Dermis microvascular lymphatic vessel endothelial cell (primary cell): ENCODE data around the gene OSBPL6. TPM values are rescaled to one million over a fixed set of nuclear protein-coding genes. Genes with fewer than 3 reads are reported as not detected.
"Not testable (repeated sequence)": the region's sequence is repeated elsewhere in the genome, so short reads cannot be mapped to it uniquely, and the experiment has no call there.

Experiments
- DNase-seq, 2 donors: peaks; one replicate each; pipeline versions ENCODE4 v3.0.0 to v3.0.0-alpha.2; 2010; ENCODE audit warnings: low read depth in 2 of 2
- total RNA-seq: library from RNA; depleted of rRNA; stranded (reverse); fragments of >200 nt; gene quantifications from 2 replicates; pipeline ENCODE4 v1.2.1, GENCODE V29; 2014

Gene OSBPL6
- 3.9 and 8.7 TPM in 2 replicates for total RNA-seq

DNA sequence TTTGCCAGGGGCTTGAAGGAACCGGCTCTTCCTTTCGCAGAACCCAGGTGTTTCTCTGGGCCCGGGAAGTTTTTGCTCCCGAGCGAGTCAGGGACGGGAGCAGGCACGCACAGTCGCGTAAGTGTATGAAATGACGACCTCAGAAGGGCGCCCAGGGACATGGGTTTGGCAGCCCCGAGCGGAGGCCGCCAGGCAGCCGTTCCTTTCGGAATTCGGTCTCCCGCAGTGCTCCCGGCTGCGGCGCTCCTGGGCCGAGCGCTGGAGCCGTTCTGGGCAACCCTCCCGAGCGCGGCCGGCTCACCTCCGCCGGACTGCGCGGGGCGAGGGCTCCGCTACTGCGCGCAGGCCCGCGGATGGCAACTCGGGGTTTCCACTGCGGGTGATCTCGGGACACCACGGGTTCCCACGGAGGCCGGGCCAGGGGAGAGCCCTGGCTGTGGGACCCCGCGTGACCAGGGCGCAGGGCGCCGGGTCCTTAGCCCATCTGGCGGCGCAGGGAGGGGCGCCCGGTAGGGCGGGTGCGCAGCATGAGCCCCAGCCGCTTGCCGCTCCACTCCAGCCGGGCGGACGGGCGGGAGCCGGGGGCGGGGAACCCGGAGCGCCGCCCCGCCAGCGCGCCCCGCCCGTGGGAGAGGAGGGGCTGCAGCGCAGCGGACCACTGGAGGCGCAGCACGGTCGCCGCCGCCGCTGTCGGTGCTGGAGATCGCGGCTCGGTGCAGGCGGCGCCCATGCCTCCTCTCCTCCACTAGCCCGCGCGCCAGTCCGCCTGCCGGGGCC lies at the start of gene OSBPL6:
TSS of gene OSBPL6 (plus strand) at position 690 of the 777 bp plus-strand sequence. CDS start 111,673 bp downstream, outside the sequence.
- peak; percentile 48 to 93 for DNase-seq

- DNase-seq = peak; percentile 38 to 81
Observed at GRCh38 chr2:178152033-178152432, 42.3 kb upstream of the OSBPL6 start.

- DNase-seq = no peak
Observed at GRCh38 chr2:178152542-178152941, 41.8 kb upstream of the OSBPL6 start.

DNA sequence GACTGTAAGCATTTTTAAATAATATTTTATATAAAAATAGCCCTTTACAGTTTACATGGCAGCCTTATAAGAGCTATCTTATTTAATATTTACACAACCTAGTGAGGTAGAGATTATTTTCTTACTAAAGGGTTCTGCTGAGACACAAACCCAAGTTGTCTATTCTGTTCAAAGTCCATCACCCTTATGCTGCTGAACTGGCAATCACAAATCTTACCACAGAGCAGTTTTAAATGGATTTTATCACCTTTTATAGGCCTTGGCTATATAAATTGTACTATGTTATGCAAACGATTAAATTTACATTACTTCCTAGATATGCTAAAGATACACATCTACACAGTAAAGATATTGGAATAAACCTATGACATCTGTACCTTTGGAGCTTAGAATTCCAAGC lies 41.3 kb upstream of the OSBPL6 start:
- no peak for DNase-seq

DNA sequence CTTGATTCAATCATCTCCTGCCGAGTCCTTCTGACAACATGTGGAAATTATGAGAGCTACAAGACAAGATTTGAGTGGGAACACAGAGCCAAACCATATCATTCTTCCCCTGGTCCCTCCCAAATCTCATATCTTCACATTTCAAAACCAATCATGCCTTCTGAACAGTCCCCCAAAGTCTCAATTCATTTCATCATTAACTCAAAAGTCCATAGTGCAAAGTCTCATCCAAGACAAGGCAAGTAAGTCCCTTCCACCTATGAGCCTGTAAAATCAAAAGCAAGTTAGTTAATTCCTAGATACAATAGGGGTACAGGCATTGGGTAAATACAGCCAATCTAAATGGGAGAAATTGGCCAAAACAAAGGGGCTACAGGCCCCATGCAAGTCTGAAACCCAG lies 40.4 kb upstream of the OSBPL6 start:
- DNase-seq = not testable (repeated sequence)

GRCh38 chr2:178155524-178155923 lies 38.8 kb upstream of the OSBPL6 start:
- DNase-seq = no peak

- no peak for DNase-seq
Observed at GRCh38 chr2:178157574-178157973, 36.7 kb upstream of the OSBPL6 start.

DNA sequence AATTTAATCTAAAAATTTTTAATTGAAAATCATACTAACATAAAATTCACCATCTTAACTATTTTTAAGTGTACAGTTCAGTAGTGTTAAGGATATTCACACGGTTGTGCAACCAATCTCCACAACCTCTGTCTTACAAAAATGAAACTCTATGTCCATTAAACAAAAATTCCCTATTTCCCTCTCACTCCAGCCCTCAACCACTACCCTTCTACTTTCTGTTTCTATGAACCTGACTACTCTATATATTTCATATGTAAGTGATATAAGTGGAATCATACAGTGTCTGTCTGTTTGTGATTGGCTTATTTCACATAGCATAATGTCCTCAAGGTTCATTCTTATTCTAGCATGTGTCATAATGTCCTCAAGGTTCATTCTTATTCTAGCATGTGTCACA lies 34.3 kb upstream of the OSBPL6 start:
- no peak for DNase-seq

DNA sequence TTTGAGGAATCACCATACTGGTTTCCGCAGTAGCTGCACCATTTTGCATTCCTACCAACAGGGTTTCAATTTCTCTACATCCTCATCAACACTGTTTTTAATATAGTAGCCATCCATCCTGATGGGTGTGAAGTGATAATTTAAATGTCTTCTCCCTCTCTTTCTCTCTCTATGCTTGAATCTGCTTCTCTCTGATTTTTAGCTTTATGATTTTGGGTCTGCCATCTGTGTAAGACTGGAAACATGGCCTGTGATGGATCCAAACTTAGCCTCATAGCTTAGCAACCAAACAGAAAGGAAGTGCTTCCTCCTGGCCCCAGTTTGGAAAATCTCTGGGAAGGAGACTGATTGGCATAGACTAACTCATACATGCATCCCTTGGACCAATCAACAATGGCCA lies 33.7 kb upstream of the OSBPL6 start:
- DNase-seq = no peak

- DNase-seq = no peak
Observed at GRCh38 chr2:178163395-178163794, 30.9 kb upstream of the OSBPL6 start.

GRCh38 chr2:178163911-178164310 lies 30.4 kb upstream of the OSBPL6 start:
- DNase-seq = no peak

- no peak for DNase-seq
Observed at GRCh38 chr2:178173657-178174056, 20.7 kb upstream of the OSBPL6 start.

DNA sequence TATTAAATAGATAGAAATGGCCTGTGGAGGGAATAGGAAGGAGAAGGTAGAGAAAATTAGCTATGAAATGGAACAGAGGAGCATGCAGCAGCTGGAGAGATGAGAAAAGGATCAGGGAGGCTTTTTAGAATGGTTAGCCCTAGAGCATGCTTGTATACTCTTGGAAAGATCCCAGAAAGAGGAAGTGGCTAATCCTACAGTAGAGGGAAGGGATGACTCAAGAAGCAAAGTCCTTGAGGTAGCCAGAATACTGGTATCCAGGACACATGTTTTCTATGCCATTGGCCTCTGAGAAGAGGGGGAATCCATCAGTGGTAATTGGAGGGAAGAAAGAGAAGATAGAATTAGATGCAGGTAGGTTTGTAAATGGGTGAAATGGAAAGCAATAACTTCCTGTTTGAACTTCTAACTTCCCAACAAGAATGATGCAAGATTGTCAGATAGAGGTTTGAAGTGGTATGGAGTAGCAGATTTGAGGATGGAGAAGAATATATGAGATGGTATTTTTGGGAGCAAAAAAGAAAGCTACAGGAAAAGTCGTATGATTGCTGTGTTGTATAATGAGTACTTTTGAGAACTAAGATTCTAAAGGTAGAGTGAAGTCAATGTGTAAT lies 17.1 kb upstream of the OSBPL6 start:
- DNase-seq = no peak

- not testable (repeated sequence) for DNase-seq
Observed at GRCh38 chr2:178180648-178181047, 13.7 kb upstream of the OSBPL6 start.

- DNase-seq = no peak
Observed at GRCh38 chr2:178187861-178188260, 6.5 kb upstream of the OSBPL6 start.

DNA sequence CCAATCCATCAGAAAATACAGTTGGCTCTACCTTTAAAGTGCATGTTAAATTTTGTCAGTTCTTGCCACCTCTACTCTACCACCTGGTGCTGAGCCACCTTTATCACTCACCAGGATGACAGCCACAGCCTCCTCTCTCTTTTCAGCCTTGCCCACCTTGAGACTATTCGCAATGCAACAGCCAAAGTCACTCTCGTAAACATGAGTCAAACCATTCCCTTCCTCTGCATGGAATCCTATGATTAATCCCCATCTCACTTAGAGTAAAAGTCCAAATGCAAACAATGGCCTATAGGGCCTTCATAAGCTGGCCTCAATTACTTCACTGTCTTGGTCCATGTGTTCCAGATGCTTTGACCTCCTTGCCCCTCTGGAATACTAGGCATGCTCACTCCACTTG lies 5.8 kb upstream of the OSBPL6 start:
- DNase-seq = no peak

GRCh38 chr2:178191004-178191508 lies 3.3 kb upstream of the OSBPL6 start:
- no peak for DNase-seq

- DNase-seq = no peak
Observed at GRCh38 chr2:178191511-178191910, 2.8 kb upstream of the OSBPL6 start.

DNA sequence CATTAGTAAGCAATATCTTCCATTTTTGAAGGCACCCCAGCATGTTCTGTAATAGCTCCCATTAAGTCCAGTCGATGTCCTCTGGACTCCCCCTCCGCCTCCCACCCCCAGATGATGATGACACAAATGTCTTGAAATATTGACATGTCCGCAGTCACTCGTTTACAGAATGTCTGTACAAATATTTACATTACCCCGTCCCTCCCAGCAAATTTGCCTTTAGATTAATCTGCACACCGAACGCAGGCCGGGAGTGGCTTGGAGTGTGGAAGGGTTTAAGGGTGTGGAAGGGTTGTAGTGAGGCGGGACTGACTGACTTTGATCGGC lies 853 bp upstream of the OSBPL6 start:
- DNase-seq = no peak

DNA sequence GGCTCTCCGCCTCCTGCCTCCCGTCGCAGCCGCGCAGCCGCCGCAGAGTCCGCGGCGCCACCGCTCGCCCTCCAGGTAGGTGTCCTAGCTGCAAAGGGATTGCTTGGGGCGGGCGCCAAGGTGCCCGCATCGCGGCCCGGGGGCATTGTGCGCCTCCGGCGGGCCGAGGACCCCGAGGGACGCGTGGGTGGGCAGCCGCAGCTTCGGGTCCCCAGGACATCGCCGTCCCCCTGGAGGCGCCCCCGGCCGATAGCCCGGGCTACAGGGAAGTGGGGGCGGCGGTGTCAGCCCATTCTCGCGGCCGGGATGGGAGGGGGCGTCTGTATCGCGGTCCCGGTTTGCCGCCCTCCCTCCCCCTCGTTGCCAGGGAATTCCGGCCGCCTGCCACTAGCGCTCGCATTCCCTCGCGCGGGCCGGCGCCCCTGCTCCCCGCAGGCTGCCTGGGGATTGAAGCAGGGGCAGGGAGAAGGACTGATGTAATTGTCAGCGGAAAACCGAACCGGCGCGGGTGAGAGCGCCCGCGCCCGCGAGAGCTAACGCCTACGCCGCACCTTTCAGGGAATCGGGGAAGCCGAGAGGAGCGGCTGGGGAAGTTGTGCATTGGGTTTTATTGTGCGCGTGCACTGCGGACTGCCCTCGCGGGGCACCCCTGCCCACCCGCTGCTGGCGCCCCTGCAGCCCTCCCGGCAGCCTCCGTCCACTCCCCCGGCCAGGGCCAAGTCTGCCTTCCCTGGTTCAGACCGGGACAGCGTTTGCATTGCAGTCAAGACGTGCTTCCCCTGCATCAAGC lies 483 bp downstream of the OSBPL6 start:
- peak in 1 of 2 donors; percentile 56 for DNase-seq

DNA sequence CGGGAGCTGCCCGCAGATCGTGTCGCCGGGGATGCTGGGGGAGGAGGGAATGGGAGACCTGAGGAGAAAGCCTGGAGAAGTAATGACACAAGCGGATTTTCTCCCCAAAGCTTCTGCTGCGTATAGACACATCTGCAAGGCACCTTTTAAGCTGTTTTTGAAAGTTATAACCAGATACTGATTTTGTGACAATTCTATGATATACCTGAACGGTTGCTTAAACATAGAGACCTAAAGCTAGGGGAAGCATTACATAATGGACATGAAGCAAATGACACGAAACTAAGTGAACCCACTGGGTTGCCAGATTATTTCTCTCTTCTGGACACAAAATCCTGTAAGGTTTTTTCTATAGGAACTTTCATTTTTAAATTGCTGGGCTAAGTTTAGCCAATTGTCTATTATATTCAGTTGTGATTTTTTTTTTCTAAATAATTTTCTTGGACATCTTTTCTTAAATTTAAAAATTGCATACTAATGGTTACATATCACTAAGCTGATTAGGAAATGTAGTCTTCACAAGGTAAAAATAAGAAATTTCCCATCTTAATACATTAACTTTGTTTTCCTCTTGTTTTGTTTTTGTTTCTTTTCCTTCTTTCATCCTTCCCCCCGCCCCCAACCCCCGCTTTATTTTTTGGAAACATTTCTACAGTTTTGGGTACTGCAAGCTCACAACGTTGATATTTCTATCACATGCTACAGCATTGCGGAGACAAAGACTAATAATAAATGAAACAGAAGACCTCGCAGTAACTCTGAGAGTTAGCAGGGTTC lies 1.3 kb downstream of the OSBPL6 start:
- no peak for DNase-seq

DNA sequence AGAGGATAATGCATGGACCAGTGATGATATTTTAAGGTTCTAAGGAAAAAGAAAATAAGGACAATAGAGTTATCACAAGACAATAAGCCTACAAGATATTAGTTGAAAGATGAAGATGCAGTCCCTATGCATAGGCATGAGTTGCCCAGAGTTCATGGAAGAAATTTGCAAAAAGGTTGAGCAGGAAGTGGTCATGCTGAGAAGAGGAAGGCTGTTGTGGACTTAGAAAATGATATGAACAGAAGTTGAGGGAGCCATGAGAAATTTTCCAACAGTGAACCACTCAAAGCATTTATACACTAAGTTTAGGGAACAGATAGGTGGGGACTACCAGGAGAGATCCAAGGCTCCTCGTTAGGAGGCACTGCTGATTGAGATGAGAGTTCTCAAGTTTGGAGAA lies 3.5 kb downstream of the OSBPL6 start:
- DNase-seq = no peak
